ENCODE data around the gene RAD51B. TPM values are rescaled to one million over a fixed set of nuclear protein-coding genes. Genes with fewer than 3 reads are reported as not detected.
A peak's percentile ranks its signal among the peaks of the same experiment; 100 is the strongest.

RAD51B gene
- total RNA-seq, 4 donors from 2014 or later = 5.0 to 31.8 (median 20.6) TPM

GRCh38 chr14:68401317-68401716 is 581.7 kb downstream of the RAD51B start:
- H3K36me3 ChIP-seq = no peaks in the 10 kb centered on the region
- 73 to 82% methylated on average over 2 to 3 of the region's 3 CpGs for WGBS, 2 donors (ENCODE audit: low coverage in 1 of 2)
- H3K27ac ChIP-seq = peak overlapping the region in 1 of 4 donors; percentile 30
- no peaks in the 10 kb centered on the region for H3K9me3 ChIP-seq
- no peak for TF ChIP-seq POLR2AphosphoS5 (IDR thresholded peaks at IDR 0.05)
- no peak for TF ChIP-seq EP300 (IDR thresholded peaks at IDR 0.05; ENCODE audit: low read depth)
- TF ChIP-seq POLR2A (IDR thresholded peaks at IDR 0.05) = no peak
- TF ChIP-seq CTCF (IDR thresholded peaks at IDR 0.05) = no peak
- H3K4me3 ChIP-seq = no peak overlapping the region
- in situ Hi-C loops (cut with MboI; ENCODE audit: low pct_ligation_motif_present in 1 of 4, low pct_unique_long_range_greater_than_20kb in 1 of 4, low sequenced_read_pairs in 3 of 4) = no loop called here
- H3K4me1 ChIP-seq = peaks cover 5 to 54% (median 20%) of the 10 kb centered on the region in 4 donors
- no peak for DNase-seq
- H3K27me3 ChIP-seq = no peaks in the 10 kb centered on the region
- intact Hi-C loops (cut with DNase I; ENCODE audit: low total_unique reads) = no loop called here

- Histone ChIP-seq H3K9me3 (no peaks in the 10 kb centered on the region), H3K4me3 (no peak overlapping the region), H3K4me1 (peaks cover 5 to 53% (median 20%) of the 10 kb centered on the region in 4 donors), H3K27me3 (no peaks in the 10 kb centered on the region), H3K27ac (no peak overlapping the region), H3K36me3 (no peaks in the 10 kb centered on the region)
- WGBS, 2 donors (ENCODE audit: low coverage in 1 of 2) = 65 to 68% methylated on average over 3 to 4 of the region's 4 CpGs
- in situ Hi-C loops (cut with MboI; ENCODE audit: low pct_ligation_motif_present in 1 of 4, low pct_unique_long_range_greater_than_20kb in 1 of 4, low sequenced_read_pairs in 3 of 4) = no loop called here
- DNase-seq = no peak
- intact Hi-C loops (cut with DNase I; ENCODE audit: low total_unique reads) = no loop called here
- no peak for TF ChIP-seq POLR2A (IDR thresholded peaks at IDR 0.05)
- TF ChIP-seq CTCF (IDR thresholded peaks at IDR 0.05) = no peak
- no peak for TF ChIP-seq EP300 (IDR thresholded peaks at IDR 0.05; ENCODE audit: low read depth)
- no peak for TF ChIP-seq POLR2AphosphoS5 (IDR thresholded peaks at IDR 0.05)
Observed at GRCh38 chr14:68401855-68402254, 582.3 kb downstream of the RAD51B start.

- TF ChIP-seq POLR2A (IDR thresholded peaks at IDR 0.05) (no peak), POLR2AphosphoS5 (IDR thresholded peaks at IDR 0.05) (no peak), CTCF (IDR thresholded peaks at IDR 0.05) (no peak), EP300 (IDR thresholded peaks at IDR 0.05; ENCODE audit: low read depth) (no peak)
- H3K4me3 ChIP-seq = no peak overlapping the region
- H3K36me3 ChIP-seq = no peaks in the 10 kb centered on the region
- peak overlapping the region in 1 of 4 donors; percentile 17 for H3K27ac ChIP-seq
- no peak for DNase-seq
- in situ Hi-C loops (cut with MboI; ENCODE audit: low pct_ligation_motif_present in 1 of 4, low pct_unique_long_range_greater_than_20kb in 1 of 4, low sequenced_read_pairs in 3 of 4) (no loop called here), intact Hi-C loops (cut with DNase I; ENCODE audit: low total_unique reads) (no loop called here)
- 67 to 83% methylated on average over 3 to 7 of the region's 7 CpGs for WGBS, 2 donors (ENCODE audit: low coverage in 1 of 2)
- H3K27me3 ChIP-seq = no peaks in the 10 kb centered on the region
- peaks cover 9 to 52% (median 18%) of the 10 kb centered on the region in 4 donors for H3K4me1 ChIP-seq
- H3K9me3 ChIP-seq = no peaks in the 10 kb centered on the region
Observed at GRCh38 chr14:68402525-68403101, 583.0 kb downstream of the RAD51B start.

- Histone ChIP-seq H3K4me3 (no peak overlapping the region), H3K27ac (peak overlapping the region in 3 of 4 donors; percentile 8 to 17 (median 11)), H3K36me3 (no peaks in the 10 kb centered on the region), H3K9me3 (no peaks in the 10 kb centered on the region), H3K4me1 (peaks cover 7 to 51% (median 14%) of the 10 kb centered on the region in 4 donors), H3K27me3 (no peaks in the 10 kb centered on the region)
- DNase-seq = no peak
- intact Hi-C loops (cut with DNase I; ENCODE audit: low total_unique reads) (no loop called here), in situ Hi-C loops (cut with MboI; ENCODE audit: low pct_ligation_motif_present in 1 of 4, low pct_unique_long_range_greater_than_20kb in 1 of 4, low sequenced_read_pairs in 3 of 4) (no loop called here)
- no peak for TF ChIP-seq POLR2AphosphoS5 (IDR thresholded peaks at IDR 0.05)
- no peak for TF ChIP-seq EP300 (IDR thresholded peaks at IDR 0.05; ENCODE audit: low read depth)
- TF ChIP-seq POLR2A (IDR thresholded peaks at IDR 0.05) = no peak
- no peak for TF ChIP-seq CTCF (IDR thresholded peaks at IDR 0.05)
- WGBS, 2 donors (ENCODE audit: low coverage in 1 of 2) = 55 to 73% methylated on average over 2 to 4 of the region's 4 CpGs
Observed at GRCh38 chr14:68403191-68404145, 583.9 kb downstream of the RAD51B start.
